Gastroesophageal sphincter (tissue), 4 donors: ENCODE results near the gene TM4SF1. TPM values are rescaled to one million over a fixed set of nuclear protein-coding genes. Genes with fewer than 3 reads are reported as not detected.
"Not testable (repeated sequence)": the region's sequence is repeated elsewhere in the genome, so short reads cannot be mapped to it uniquely, and the experiment has no call there.

Experiments used
- ATAC-seq: fragments of 150-250 bp; one replicate; pipeline ENCODE4 v1.9.1; 2016; ENCODE audit warnings: mild to moderate bottlenecking, moderate library complexity
- H3K27ac ChIP-seq, 4 donors: fragments of 200-600 bp; sonication (generic) in 3 of 4; 1 replicate in 3 of 4; 2 replicates in 1 of 4; pipeline ENCODE4 v1.5.1; 2016 to 2019
- H3K27me3 ChIP-seq: fragments of 200-600 bp; sonication (generic); one replicate; pipeline ENCODE4 v1.5.1; 2019
- H3K36me3 ChIP-seq, 2 donors: fragments of 200-600 bp; sonication (generic); one replicate each; pipeline ENCODE4 v1.5.1; 2019; ENCODE audit warnings: control low read depth in 1 of 2
- H3K4me1 ChIP-seq, 3 donors: fragments of 200-600 bp; sonication (generic); 1 replicate in 2 of 3; 2 replicates in 1 of 3; pipeline ENCODE4 v1.5.1; 2016 to 2019; ENCODE audit warnings: control low read depth in 2 of 3
- H3K4me3 ChIP-seq, 2 donors: fragments of 200-600 bp; sonication (generic); one replicate each; pipeline ENCODE4 v1.5.1; 2019; ENCODE audit warnings: mild to moderate bottlenecking in 1 of 2, moderate library complexity in 1 of 2
- H3K9me3 ChIP-seq, 3 donors: fragments of 200-600 bp; sonication (generic); one replicate each; pipeline ENCODE4 v1.5.1; 2017 to 2019; ENCODE audit warnings: control low read depth in 2 of 3
- EP300 ChIP-seq: sonication (generic); formaldehyde crosslinking; IDR thresholded peaks from one replicate; pipeline ENCODE4 v1.6.1; 2017; ENCODE audit warnings: antibody characterized with exemption, mild to moderate bottlenecking
- POLR2A ChIP-seq, 2 donors: fragments of 450-650 bp; IDR thresholded peaks; one replicate each; pipeline ENCODE4 v1.6.1; 2017; ENCODE audit warnings: antibody characterized with exemption in 2 of 2, mild to moderate bottlenecking in 2 of 2, moderate library complexity in 1 of 2
- POLR2AphosphoS5 ChIP-seq: sonication (generic); formaldehyde crosslinking; IDR thresholded peaks from one replicate; pipeline ENCODE4 v1.6.1; 2017; ENCODE audit warnings: antibody characterized with exemption
- WGBS, 2 donors: methylation state at CpG; one replicate each; pipeline ENCODE4 v1.1.5; 2018; ENCODE audit warnings: low coverage in 1 of 2; 5-methylcytosine and 5-hydroxymethylcytosine counted together
- total RNA-seq, 4 donors: library from RNA; depleted of rRNA; stranded (reverse); fragments of >200 nt; gene quantifications; one replicate each; pipeline ENCODE4 v1.1.0, GENCODE V29; 2016
- TF ChIP-seq, protein P1 (sequence below), 4 experiments: fragments of 200-600 bp in 2 of 4; fragments of 450-650 bp in 2 of 4; sonication (generic) in 1 of 4; IDR thresholded peaks; one replicate each; pipeline ENCODE4 v1.5.1; 2017 to 2019; ENCODE audit warnings: antibody characterized with exemption in 4 of 4, mild to moderate bottlenecking in 2 of 4, moderate library complexity in 2 of 4

Gene TM4SF1
- total RNA-seq, 4 donors from 2014 or later = 20.9 to 128 (median 71.9) TPM

DNA sequence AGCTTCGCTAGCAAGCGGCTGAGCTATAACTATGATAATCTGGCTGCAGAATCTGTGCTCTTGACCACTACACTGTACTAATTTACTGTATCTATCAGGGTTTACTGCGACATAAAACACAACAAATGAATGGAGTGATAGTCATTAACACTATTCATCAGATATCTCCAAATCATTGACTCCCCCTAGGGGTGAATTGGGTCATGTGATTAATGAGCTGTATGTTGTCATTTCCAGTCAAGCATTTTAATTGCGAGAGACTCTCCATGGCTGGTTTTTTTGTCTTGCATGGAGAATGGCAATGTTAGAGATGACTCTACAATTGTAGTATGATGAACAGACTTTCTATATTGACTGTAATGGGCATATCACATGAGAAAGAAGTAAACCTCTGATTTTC lies 33.5 kb downstream of the TM4SF1 start:
- H3K27me3 ChIP-seq = no peaks in the 10 kb centered on the region
- no peak for ATAC-seq
- no peak overlapping the region for H3K27ac ChIP-seq
- peaks cover 4 to 19% (median 5%) of the 10 kb centered on the region in 3 donors for H3K4me1 ChIP-seq
- H3K9me3 ChIP-seq = no peaks in the 10 kb centered on the region
- H3K4me3 ChIP-seq = no peak overlapping the region
- no peak for TF ChIP-seq POLR2A (IDR thresholded peaks at IDR 0.05)
- TF ChIP-seq, protein P1, sequence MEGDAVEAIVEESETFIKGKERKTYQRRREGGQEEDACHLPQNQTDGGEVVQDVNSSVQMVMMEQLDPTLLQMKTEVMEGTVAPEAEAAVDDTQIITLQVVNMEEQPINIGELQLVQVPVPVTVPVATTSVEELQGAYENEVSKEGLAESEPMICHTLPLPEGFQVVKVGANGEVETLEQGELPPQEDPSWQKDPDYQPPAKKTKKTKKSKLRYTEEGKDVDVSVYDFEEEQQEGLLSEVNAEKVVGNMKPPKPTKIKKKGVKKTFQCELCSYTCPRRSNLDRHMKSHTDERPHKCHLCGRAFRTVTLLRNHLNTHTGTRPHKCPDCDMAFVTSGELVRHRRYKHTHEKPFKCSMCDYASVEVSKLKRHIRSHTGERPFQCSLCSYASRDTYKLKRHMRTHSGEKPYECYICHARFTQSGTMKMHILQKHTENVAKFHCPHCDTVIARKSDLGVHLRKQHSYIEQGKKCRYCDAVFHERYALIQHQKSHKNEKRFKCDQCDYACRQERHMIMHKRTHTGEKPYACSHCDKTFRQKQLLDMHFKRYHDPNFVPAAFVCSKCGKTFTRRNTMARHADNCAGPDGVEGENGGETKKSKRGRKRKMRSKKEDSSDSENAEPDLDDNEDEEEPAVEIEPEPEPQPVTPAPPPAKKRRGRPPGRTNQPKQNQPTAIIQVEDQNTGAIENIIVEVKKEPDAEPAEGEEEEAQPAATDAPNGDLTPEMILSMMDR (IDR thresholded peaks at IDR 0.05) = no peak
- no peak for TF ChIP-seq POLR2AphosphoS5
- TF ChIP-seq EP300 = no peak
- H3K36me3 ChIP-seq = no peaks in the 10 kb centered on the region
- 81 to 88% methylated on average over 4 of the region's 4 CpGs for WGBS, 2 donors

DNA sequence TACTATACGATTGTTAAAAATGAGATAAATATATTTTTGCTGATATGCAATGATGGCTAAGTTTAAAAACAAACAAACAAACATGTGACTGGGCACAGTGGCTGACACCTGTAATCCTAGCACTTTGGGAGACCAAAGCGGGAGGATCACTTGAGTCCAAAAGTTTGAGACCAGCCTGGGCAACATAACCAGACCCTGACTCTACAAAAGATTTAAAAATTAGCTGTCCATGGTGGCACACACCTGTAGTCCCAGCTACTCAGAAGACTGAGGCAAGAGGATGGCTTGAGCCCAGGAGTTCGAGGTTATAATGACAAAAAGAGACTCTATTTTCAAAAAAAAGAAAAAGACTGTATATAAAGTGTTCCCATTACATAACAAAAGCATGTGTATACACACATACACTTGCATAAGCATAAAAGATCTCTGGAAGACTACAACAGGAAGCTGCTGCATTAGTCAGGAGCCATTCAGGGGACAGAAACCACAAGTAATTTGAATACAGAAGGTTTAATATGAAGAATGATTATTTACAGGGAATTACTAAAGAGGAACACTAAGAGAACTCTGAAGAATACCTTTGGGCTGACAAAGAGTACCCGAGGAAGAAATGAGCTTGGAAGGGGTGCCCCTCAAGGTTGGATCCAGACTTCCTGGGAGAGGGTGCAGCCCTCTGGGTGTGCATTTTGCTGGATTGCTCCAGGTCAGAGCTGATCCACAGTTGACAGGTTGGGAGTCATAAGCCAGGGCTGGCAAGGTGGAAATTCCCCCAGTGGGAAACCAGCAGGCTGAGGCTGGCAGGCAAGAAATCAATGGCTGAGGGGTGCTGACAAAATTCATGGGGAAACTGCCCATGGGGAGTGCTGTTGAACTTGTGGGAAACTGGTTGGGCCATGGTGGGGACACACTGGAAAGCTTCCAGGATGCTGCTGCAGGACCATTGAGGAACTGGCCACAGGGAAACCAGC lies 34.8 kb downstream of the TM4SF1 start:
- ATAC-seq = no peak
- no peak overlapping the region for H3K27ac ChIP-seq
- H3K4me1 ChIP-seq = peaks cover 4 to 19% (median 5%) of the 10 kb centered on the region in 3 donors
- no peaks in the 10 kb centered on the region for H3K36me3 ChIP-seq
- 76 to 85% methylated on average over 3 to 4 of the region's 4 CpGs for WGBS, 2 donors
- H3K27me3 ChIP-seq = no peaks in the 10 kb centered on the region
- no peak overlapping the region for H3K4me3 ChIP-seq
- H3K9me3 ChIP-seq = no peaks in the 10 kb centered on the region
- no peak for TF ChIP-seq EP300
- no peak for TF ChIP-seq POLR2AphosphoS5
- TF ChIP-seq, protein P1 (IDR thresholded peaks at IDR 0.05) = no peak
- TF ChIP-seq POLR2A (IDR thresholded peaks at IDR 0.05) = no peak

DNA sequence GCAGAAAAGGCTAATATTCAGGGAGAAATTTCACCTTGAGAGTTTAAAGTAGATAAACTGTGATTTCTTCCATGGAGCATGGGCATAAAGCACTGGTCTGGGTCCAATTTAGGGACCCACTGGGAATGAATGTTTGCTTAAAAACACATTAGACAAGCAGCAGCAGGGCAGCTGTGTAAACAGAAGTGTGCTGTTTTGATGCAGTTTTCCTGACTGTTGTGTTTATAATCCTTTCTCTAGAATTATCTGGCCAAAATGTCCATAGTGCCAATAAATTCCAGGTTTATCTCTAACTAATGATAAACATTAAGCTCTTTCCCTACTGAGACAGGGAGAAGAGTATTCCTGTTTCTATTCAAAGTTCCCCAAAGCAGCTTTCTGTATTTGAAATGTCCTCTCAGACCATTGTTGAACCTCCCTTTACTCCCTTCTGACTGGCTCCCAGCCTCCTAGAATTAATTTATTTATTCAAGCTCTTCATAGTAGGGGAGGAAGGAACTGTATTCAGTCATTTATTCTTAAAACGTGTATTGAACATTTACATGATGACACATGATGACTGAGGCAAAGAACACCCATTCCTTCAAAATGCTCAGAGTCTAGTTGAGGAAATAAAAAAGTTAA lies 37.0 kb downstream of the TM4SF1 start:
- Histone ChIP-seq H3K9me3 (no peaks in the 10 kb centered on the region), H3K4me1 (peaks cover 4 to 19% (median 5%) of the 10 kb centered on the region in 3 donors), H3K27ac (peak overlapping the region; percentile 71 to 93 (median 76)), H3K36me3 (no peaks in the 10 kb centered on the region), H3K27me3 (no peaks in the 10 kb centered on the region), H3K4me3 (no peak overlapping the region)
- ATAC-seq = peak; percentile 34
- TF ChIP-seq, protein P1 (IDR thresholded peaks at IDR 0.05) = no peak
- TF ChIP-seq POLR2AphosphoS5 (no peak), EP300 (no peak), POLR2A (IDR thresholded peaks at IDR 0.05) (no peak)
- 0 to 29% methylated on average over 1 of the region's 1 CpG for WGBS, 2 donors

DNA sequence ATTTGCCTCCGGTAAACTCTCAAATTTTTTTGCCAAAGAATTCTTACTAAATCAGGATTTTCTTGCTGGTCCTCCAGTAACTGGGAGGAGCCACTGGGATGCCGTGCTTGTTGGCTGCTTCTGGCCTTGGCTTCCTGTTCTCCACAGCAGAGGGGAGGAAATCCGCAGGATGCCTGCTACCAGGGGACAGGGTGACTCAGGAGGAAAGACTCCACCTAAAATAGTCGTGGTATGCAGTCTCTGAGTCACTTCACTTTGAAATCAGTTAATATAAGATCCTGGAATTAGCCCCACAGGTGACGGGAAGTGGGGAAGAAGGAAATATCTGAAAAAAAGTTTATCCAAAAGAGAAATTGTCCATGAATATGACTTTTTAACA lies 37.5 kb downstream of the TM4SF1 start:
- no peaks in the 10 kb centered on the region for H3K27me3 ChIP-seq
- peaks cover 4 to 19% (median 5%) of the 10 kb centered on the region in 3 donors for H3K4me1 ChIP-seq
- H3K9me3 ChIP-seq = no peaks in the 10 kb centered on the region
- H3K36me3 ChIP-seq = no peaks in the 10 kb centered on the region
- H3K27ac ChIP-seq = peak overlapping the region; percentile 71 to 93 (median 76)
- TF ChIP-seq, protein P1 (IDR thresholded peaks at IDR 0.05) = no peak
- TF ChIP-seq EP300 = no peak
- TF ChIP-seq POLR2AphosphoS5 = peak; percentile 94
- H3K4me3 ChIP-seq = no peak overlapping the region
- peak; percentile 99 for ATAC-seq
- WGBS, 2 donors = 7 to 23% methylated on average over 3 to 4 of the region's 5 CpGs

DNA sequence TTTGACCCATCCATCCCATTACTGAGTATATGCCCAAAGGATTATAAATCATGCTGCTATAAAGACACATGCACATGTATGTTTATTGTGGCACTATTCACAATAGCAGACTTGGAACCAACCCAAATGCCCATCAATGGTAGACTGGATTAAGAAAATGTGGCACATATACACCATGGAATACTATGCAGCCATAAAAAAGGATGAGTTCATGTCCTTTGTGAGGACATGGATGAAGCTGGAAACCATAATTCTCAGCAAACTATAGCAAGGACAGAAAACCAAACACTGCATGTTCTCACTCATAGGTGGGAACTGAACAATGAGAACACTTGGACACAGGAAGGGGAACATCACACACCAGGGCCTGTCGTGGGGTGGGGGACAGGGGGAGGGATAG lies 40.0 kb downstream of the TM4SF1 start:
- not testable (repeated sequence) for H3K27ac ChIP-seq

More for the DNA sequence above, 40.0 kb downstream of the TM4SF1 start:
- ATAC-seq, H3K9me3 ChIP-seq, H3K4me3 ChIP-seq, H3K36me3 ChIP-seq, H3K27me3 ChIP-seq: not testable (repeated sequence)
- H3K4me1 ChIP-seq = peaks cover 4 to 19% (median 5%) of the 10 kb centered on the region in 3 donors
- 78% methylated on average over 1 of the region's 1 CpG; no CpG with 5 or more reads in 1 of the 2 donors for WGBS, 2 donors
